Measurements from ENCODE around the gene KLHL3. TPM values are rescaled to one million over a fixed set of nuclear protein-coding genes. Genes with fewer than 3 reads are reported as not detected.

Gene KLHL3
- total RNA-seq, 4 donors from 2014 or later = 0.75 to 4.4 (median 2.6) TPM

DNA sequence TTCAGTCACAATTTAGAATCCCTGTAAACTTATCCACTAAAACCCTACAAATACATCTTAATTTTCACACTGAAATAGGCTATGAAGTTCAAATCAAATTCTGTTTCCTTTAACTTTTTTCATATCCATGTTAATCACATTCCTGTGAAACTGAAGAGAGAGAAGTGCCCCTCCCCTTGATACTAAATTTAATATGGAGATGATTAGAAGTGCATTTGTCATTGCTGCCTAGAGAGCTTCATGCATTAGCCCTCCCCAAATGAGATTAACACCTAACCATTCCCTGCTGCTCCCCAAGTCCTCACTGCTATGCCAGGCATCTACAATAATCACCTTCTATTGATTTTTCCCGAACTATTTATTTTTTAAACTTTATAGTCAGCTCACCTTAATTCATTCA lies 151.6 kb downstream of the KLHL3 start:
- in situ Hi-C loops (cut with MboI; ENCODE audit: low pct_ligation_motif_present in 1 of 4, low pct_unique_long_range_greater_than_20kb in 1 of 4, low sequenced_read_pairs in 3 of 4) = no loop called here
- intact Hi-C loops (cut with DNase I; ENCODE audit: low total_unique reads) = no loop called here
- DNase-seq = no peak
- Histone ChIP-seq H3K36me3 (no peaks in the 10 kb centered on the region), H3K27ac (no peak overlapping the region), H3K9me3 (no peaks in the 10 kb centered on the region), H3K27me3 (no peaks in the 10 kb centered on the region), H3K4me1 (no peaks in the 10 kb centered on the region), H3K4me3 (no peak overlapping the region)
- 83 to 92% methylated on average over 1 of the region's 1 CpG for WGBS, 2 donors (ENCODE audit: low coverage in 1 of 2)
- TF ChIP-seq POLR2A (IDR thresholded peaks at IDR 0.05) = no peak
- TF ChIP-seq EP300 (IDR thresholded peaks at IDR 0.05; ENCODE audit: low read depth) = no peak
- TF ChIP-seq CTCF (IDR thresholded peaks at IDR 0.05) = no peak
- TF ChIP-seq POLR2AphosphoS5 (IDR thresholded peaks at IDR 0.05) = no peak

GRCh38 chr5:137583129-137583528 lies 152.8 kb downstream of the KLHL3 start:
- Histone ChIP-seq H3K9me3 (no peaks in the 10 kb centered on the region), H3K36me3 (no peaks in the 10 kb centered on the region), H3K27ac (no peak overlapping the region), H3K4me3 (no peak overlapping the region), H3K27me3 (no peaks in the 10 kb centered on the region), H3K4me1 (no peaks in the 10 kb centered on the region)
- DNase-seq = no peak
- intact Hi-C loops (cut with DNase I; ENCODE audit: low total_unique reads) (no loop called here), in situ Hi-C loops (cut with MboI; ENCODE audit: low pct_ligation_motif_present in 1 of 4, low pct_unique_long_range_greater_than_20kb in 1 of 4, low sequenced_read_pairs in 3 of 4) (no loop called here)
- TF ChIP-seq POLR2A (IDR thresholded peaks at IDR 0.05) = no peak
- no peak for TF ChIP-seq EP300 (IDR thresholded peaks at IDR 0.05; ENCODE audit: low read depth)
- TF ChIP-seq CTCF (IDR thresholded peaks at IDR 0.05) = no peak
- no peak for TF ChIP-seq POLR2AphosphoS5 (IDR thresholded peaks at IDR 0.05)
- 55 to 60% methylated on average over 2 to 3 of the region's 3 CpGs for WGBS, 2 donors (ENCODE audit: low coverage in 1 of 2)

DNA sequence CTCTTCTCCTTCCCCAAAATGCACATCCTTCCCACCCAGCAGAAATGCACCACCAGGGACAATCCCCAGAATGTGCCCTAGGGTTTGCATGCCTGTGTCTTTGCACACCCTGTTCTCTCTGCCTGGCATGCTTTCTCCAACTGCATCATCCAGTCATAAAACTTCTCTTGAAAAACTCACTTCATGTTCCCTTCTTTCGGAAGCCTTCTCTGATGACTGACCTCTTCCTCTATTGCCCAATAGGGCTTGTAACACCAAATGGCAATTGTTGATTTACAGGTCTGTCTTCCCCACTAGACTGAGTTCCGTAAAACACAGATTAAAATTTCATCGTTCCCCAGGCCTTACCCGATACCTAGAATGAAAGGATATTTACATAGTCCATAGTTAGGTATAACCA lies 153.7 kb downstream of the KLHL3 start:
- intact Hi-C loops (cut with DNase I; ENCODE audit: low total_unique reads) = no loop called here
- no peak for TF ChIP-seq EP300 (IDR thresholded peaks at IDR 0.05; ENCODE audit: low read depth)
- TF ChIP-seq POLR2A (IDR thresholded peaks at IDR 0.05) = no peak
- no peak for TF ChIP-seq POLR2AphosphoS5 (IDR thresholded peaks at IDR 0.05)
- no peak for TF ChIP-seq CTCF (IDR thresholded peaks at IDR 0.05)
- H3K9me3 ChIP-seq = no peaks in the 10 kb centered on the region
- no peaks in the 10 kb centered on the region for H3K36me3 ChIP-seq
- H3K4me1 ChIP-seq = no peaks in the 10 kb centered on the region
- DNase-seq = no peak
- no peak overlapping the region for H3K4me3 ChIP-seq
- 80 to 83% methylated on average over 4 of the region's 4 CpGs for WGBS, 2 donors (ENCODE audit: low coverage in 1 of 2)
- no peaks in the 10 kb centered on the region for H3K27me3 ChIP-seq
- in situ Hi-C loops (cut with MboI; ENCODE audit: low pct_ligation_motif_present in 1 of 4, low pct_unique_long_range_greater_than_20kb in 1 of 4, low sequenced_read_pairs in 3 of 4) = no loop called here
- no peak overlapping the region for H3K27ac ChIP-seq

DNA sequence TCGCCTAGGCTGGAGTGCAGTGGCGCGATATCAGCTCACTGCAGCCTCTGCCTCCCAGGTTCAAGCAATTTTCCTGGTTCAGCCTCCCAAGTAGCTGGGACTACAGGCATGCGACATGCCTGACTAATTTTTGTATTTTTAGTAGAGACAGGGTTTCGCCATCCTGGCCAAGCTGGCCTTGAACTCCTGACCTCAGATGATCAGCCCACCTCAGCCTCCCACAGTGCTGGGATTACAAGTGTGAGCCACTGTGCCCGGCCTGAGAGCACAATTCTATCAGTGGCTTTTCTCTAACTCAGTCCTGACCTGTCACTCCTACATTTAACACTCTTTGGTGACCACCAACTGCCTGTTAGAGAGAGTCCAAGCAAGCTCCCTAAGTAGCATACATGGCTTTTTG lies 154.1 kb downstream of the KLHL3 start:
- H3K4me1 ChIP-seq = no peaks in the 10 kb centered on the region
- no peak for TF ChIP-seq EP300 (IDR thresholded peaks at IDR 0.05; ENCODE audit: low read depth)
- no peak for TF ChIP-seq POLR2AphosphoS5 (IDR thresholded peaks at IDR 0.05)
- no peak for TF ChIP-seq CTCF (IDR thresholded peaks at IDR 0.05)
- no peak for TF ChIP-seq POLR2A (IDR thresholded peaks at IDR 0.05)
- in situ Hi-C loops (cut with MboI; ENCODE audit: low pct_ligation_motif_present in 1 of 4, low pct_unique_long_range_greater_than_20kb in 1 of 4, low sequenced_read_pairs in 3 of 4) (no loop called here), intact Hi-C loops (cut with DNase I; ENCODE audit: low total_unique reads) (no loop called here)
- no peaks in the 10 kb centered on the region for H3K27me3 ChIP-seq
- no peak for DNase-seq
- H3K9me3 ChIP-seq = no peaks in the 10 kb centered on the region
- 64% methylated on average over 6 of the region's 6 CpGs; no CpG with 5 or more reads in 1 of the 2 donors for WGBS, 2 donors (ENCODE audit: low coverage in 1 of 2)
- H3K27ac ChIP-seq = no peak overlapping the region
- H3K36me3 ChIP-seq = no peaks in the 10 kb centered on the region
- no peak overlapping the region for H3K4me3 ChIP-seq

All from transverse colon (tissue), 4 donors.